HepG2 (cell line): ENCODE data around the gene KCNQ1OT1. TPM values are rescaled to one million over a fixed set of nuclear protein-coding genes. Genes with fewer than 3 reads are reported as not detected.

Source experiments
- ATAC-seq: fragments of 200-7000 bp; cut with Tn5 transposase; 3 replicates; pipeline ENCODE4 v1.9.1; 2020; ENCODE audit warnings: mild to moderate bottlenecking, moderate library complexity
- BruUV-seq: library from RNA; stranded (reverse); fragments of 400-500 nt; replicated peaks from 2 replicates; lab custom pipeline; 2021; lab: Mats Ljungman, UMichigan
- CTCF ChIA-PET: fragments of 300-600 bp; formaldehyde crosslinking; extraction: SDS; loops from one replicate; lab custom pipeline; 2021; ENCODE audit warnings: low total read pairs, inconsistent platforms, low intra/inter-chr PET ratio; lab: Yijun Ruan, JAX
- POLR2A ChIA-PET: fragments of 350-600 bp; sonication (Branson Sonifier 250); formaldehyde crosslinking; loops from one replicate; lab custom pipeline; 2020; ENCODE audit warnings: antibody characterized with exemption, inconsistent platforms; lab: Yijun Ruan, JAX
- DNase-seq: peaks from one replicate; pipeline ENCODE4 v3.0.0-alpha.2; 2015; ENCODE audit warnings: low spot score
- FAIRE-seq: peaks from 3 replicates; lab custom pipeline; 2011; peaks lifted over from hg19 to GRCh38; lab: Jason Lieb, UNC
- H2AFZ ChIP-seq: one replicate; pipeline ENCODE4 v1.6.1; 2011; ENCODE audit warnings: low read length, inconsistent platforms
- H3K27ac ChIP-seq: fragments of 300-600 bp; 3 replicates; pipeline ENCODE4 v1.8.0; 2011; ENCODE audit warnings: mixed run types, mild to moderate bottlenecking, mixed read lengths, low read length, inconsistent platforms; ENCODE audit not compliant: insufficient read depth; ENCODE audit errors: extremely low read length
- H3K27me3 ChIP-seq, 2 experiments: fragments of 200-600 bp in 1 of 2; 2 replicates in 1 of 2; 3 replicates in 1 of 2; pipeline versions ENCODE4 v1.6.0 to v1.8.0; 2011; ENCODE audit warnings: low read length in 2 of 2, mild to moderate bottlenecking in 2 of 2, moderate library complexity in 2 of 2, inconsistent platforms in 1 of 2; ENCODE audit not compliant: insufficient read depth in 2 of 2, control insufficient read depth in 1 of 2
- H3K36me3 ChIP-seq, 2 experiments: fragments of 200-600 bp in 1 of 2; replicated peaks in 1 of 2; 2 replicates in 1 of 2; 3 replicates in 1 of 2; pipeline versions ENCODE4 v1.5.1 to v1.8.0; 2011; ENCODE audit warnings: low read length in 2 of 2, inconsistent platforms in 1 of 2; ENCODE audit not compliant: insufficient read depth in 2 of 2, control insufficient read depth in 1 of 2
- H3K4me1 ChIP-seq: 2 replicates; pipeline ENCODE4 v1.5.1; 2012; ENCODE audit warnings: low read length, inconsistent platforms; ENCODE audit not compliant: insufficient read depth
- H3K4me2 ChIP-seq: 2 replicates; pipeline ENCODE4 v1.6.0; 2011; ENCODE audit warnings: low read depth, low read length, inconsistent platforms
- H3K4me3 ChIP-seq, 3 experiments: fragments of 200-600 bp in 1 of 3; sonication (generic), shearing (Covaris generic) in 1 of 3; replicated peaks in 1 of 3; 2 replicates each; pipeline ENCODE4 v1.5.1; 2011 to 2016; ENCODE audit warnings: low read length in 3 of 3, inconsistent platforms in 2 of 3, low read depth in 2 of 3, mild to moderate bottlenecking in 2 of 3, control low read depth in 1 of 3, mixed read lengths in 1 of 3; ENCODE audit not compliant: insufficient read depth in 1 of 3
- H3K79me2 ChIP-seq: one replicate; pipeline ENCODE4 v1.6.1; 2011; ENCODE audit warnings: low read length, inconsistent platforms; ENCODE audit not compliant: insufficient read depth
- H3K9ac ChIP-seq: 2 replicates; pipeline ENCODE4 v1.6.0; 2011; ENCODE audit warnings: mild to moderate bottlenecking, low read depth, low read length, inconsistent platforms; ENCODE audit not compliant: insufficient read depth
- H3K9me3 ChIP-seq: 2 replicates; pipeline ENCODE4 v1.5.1; 2012; ENCODE audit warnings: mild to moderate bottlenecking, low read length
- H4K20me1 ChIP-seq: 2 replicates; pipeline ENCODE4 v1.6.0; 2011; ENCODE audit warnings: inconsistent platforms, mild to moderate bottlenecking, low read length, moderate library complexity; ENCODE audit not compliant: insufficient read depth
- POLR2G ChIP-seq: fragments of 200-400 bp; formaldehyde crosslinking; IDR thresholded peaks from 2 replicates; pipeline ENCODE4 v1.6.1; 2018; ENCODE audit warnings: mild to moderate bottlenecking, low read depth, low read length, moderate library complexity
- SIN3A ChIP-seq: IDR thresholded peaks from 2 replicates; pipeline ENCODE4 v1.6.1; 2011; ENCODE audit warnings: low read depth, mild to moderate bottlenecking, control low read depth, low read length, borderline replicate concordance
- SKI ChIP-seq: fragments of 450-650 bp; IDR thresholded peaks from one replicate; pipeline ENCODE4 v1.6.1; 2018; ENCODE audit warnings: mild to moderate bottlenecking; ENCODE audit not compliant: partially characterized antibody
- SP140L ChIP-seq: sonication (generic); formaldehyde crosslinking; IDR thresholded peaks from 2 replicates; pipeline ENCODE4 v1.4.0; 2020; ENCODE audit warnings: missing genetic modification reagents, borderline replicate concordance
- ZBTB7B ChIP-seq: sonication (generic); formaldehyde crosslinking; IDR thresholded peaks from 2 replicates; pipeline ENCODE4 v1.4.0; 2020; ENCODE audit warnings: missing genetic modification reagents
- ZNF33B ChIP-seq: sonication (generic); formaldehyde crosslinking; IDR thresholded peaks from 2 replicates; pipeline ENCODE4 v1.5.1; 2020; ENCODE audit warnings: mild to moderate bottlenecking, missing genetic modification reagents
- ZNF451 ChIP-seq: sonication (generic); formaldehyde crosslinking; IDR thresholded peaks from 2 replicates; pipeline ENCODE4 v1.5.0; 2020; ENCODE audit warnings: mild to moderate bottlenecking, missing genetic modification reagents
- WGBS: methylation state at CpG from one replicate; pipeline ENCODE4 v1.1.6; 2017; ENCODE audit warnings: low lambda C conversion rate; 5-methylcytosine and 5-hydroxymethylcytosine counted together
- in situ Hi-C: cut with HindIII; loops from 2 replicates; pipeline ENCODE4 v1.10.0; 2017; ENCODE audit warnings: low pct_unique_long_range_greater_than_20kb; ENCODE audit not compliant: extremely low pct_ligation_motif_present
- intact Hi-C: fragments of 100-400 bp; cut with micrococcal nuclease; formaldehyde crosslinking; loops from one replicate; pipeline ENCODE4 v1.10.0; 2022; ENCODE audit not compliant: unreplicated experiment
- polyA plus RNA-seq, 8 experiments: library from polyadenylated mRNA; depleted of rRNA in 3 of 8; stranded (reverse) in 7 of 8; unstranded in 1 of 8; fragments of >200 nt; fragmentation: Illumina TruSeq in 4 of 8; extraction: Trizol in 4 of 8; gene quantifications; 2 replicates each; pipeline versions ENCODE4 v1.2.1 to v1.2.3, GENCODE V29; 2011 to 2016; ENCODE audit warnings: low read depth in 4 of 8, missing spikeins in 1 of 8, mixed read lengths in 1 of 8; ENCODE audit not compliant: insufficient read depth in 1 of 8
- total RNA-seq, 5 experiments: library from RNA; depleted of rRNA; stranded (reverse); fragments of >200 nt; fragmentation: Illumina TruSeq; extraction: Trizol; gene quantifications; 2 replicates each; pipeline ENCODE4 v1.2.3, GENCODE V29; 2016; ENCODE audit warnings: low read depth in 1 of 5
- TF ChIP-seq, protein P1 (sequence below): sonication (generic); formaldehyde crosslinking; IDR thresholded peaks from 2 replicates; pipeline ENCODE4 v1.4.0; 2020; ENCODE audit warnings: mild to moderate bottlenecking, missing genetic modification reagents
- TF ChIP-seq, protein P2 (sequence below): fragments of 450-650 bp; IDR thresholded peaks from 2 replicates; pipeline ENCODE4 v1.6.1; 2017; ENCODE audit warnings: mild to moderate bottlenecking
- TF ChIP-seq, protein P3 (sequence below): sonication (generic); formaldehyde crosslinking; IDR thresholded peaks from 2 replicates; pipeline ENCODE4 v1.4.0; 2020; ENCODE audit warnings: missing genetic modification reagents
- TF ChIP-seq, protein P4 (sequence below): sonication (generic); formaldehyde crosslinking; conservative IDR thresholded peaks from 2 replicates; pipeline ENCODE4 v1.4.0; 2020; ENCODE audit warnings: missing genetic modification reagents

KCNQ1OT1 gene
- total and polyA plus RNA-seq, 2 of the 13 experiments (the other 11 are each of a cell fraction or from before 2014, with no cell fraction given), result 1.3 to 18.9 TPM

DNA sequence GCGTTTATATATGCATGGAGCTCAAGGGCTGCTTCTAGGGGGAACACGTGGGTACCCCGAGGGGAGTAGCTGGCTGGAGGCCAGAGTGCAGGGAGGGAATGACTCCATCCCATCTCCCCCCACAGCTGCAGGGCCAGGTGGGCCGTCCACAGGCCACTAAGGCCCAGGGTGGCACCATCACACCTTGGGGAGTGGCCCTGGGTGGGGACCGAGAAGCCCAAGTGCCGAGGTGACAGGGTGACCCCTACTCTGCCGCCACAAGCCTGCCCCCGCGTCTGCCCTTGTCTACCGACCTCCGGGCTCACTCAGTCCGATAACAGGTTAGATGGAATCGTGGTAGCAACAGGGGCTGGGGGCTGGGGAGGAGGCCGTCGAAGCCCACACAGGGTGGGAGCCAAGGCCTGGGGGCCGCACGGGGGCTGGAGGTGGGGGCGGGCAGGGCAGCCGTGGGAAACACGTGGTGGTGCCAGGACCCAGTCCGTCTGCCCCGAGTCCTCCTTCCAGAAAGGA is 125.7 kb downstream of the KCNQ1OT1 start:
- no peak overlapping the region for H3K4me3 ChIP-seq
- ATAC-seq, result no peak
- no peak overlapping the region for H3K4me2 ChIP-seq
- WGBS, result 42% methylated on average over 8 of the region's 22 CpGs
- no peaks in the 10 kb centered on the region for H4K20me1 ChIP-seq
- ChIA-PET POLR2A (no interaction called here), CTCF (no interaction called here)
- no peaks in the 10 kb centered on the region for H3K36me3 ChIP-seq
- no peak for DNase-seq
- no peaks in the 10 kb centered on the region for H3K79me2 ChIP-seq
- peaks cover 21 to 71% of the 10 kb centered on the region in 2 experiments for H3K27me3 ChIP-seq
- no peak overlapping the region for H3K27ac ChIP-seq
- in situ Hi-C loops, result no loop called here
- H3K9ac ChIP-seq, result no peak overlapping the region
- H3K9me3 ChIP-seq, result no peaks in the 10 kb centered on the region
- no peaks in the 10 kb centered on the region for H3K4me1 ChIP-seq
- BruUV-seq, result no TSS peak
- no peak overlapping the region for H2AFZ ChIP-seq
- intact Hi-C loops, result no loop called here
- FAIRE-seq, result no peak
- no peak for TF ChIP-seq SP140L (CRISPR knock-in tag)
- TF ChIP-seq, protein P1, sequence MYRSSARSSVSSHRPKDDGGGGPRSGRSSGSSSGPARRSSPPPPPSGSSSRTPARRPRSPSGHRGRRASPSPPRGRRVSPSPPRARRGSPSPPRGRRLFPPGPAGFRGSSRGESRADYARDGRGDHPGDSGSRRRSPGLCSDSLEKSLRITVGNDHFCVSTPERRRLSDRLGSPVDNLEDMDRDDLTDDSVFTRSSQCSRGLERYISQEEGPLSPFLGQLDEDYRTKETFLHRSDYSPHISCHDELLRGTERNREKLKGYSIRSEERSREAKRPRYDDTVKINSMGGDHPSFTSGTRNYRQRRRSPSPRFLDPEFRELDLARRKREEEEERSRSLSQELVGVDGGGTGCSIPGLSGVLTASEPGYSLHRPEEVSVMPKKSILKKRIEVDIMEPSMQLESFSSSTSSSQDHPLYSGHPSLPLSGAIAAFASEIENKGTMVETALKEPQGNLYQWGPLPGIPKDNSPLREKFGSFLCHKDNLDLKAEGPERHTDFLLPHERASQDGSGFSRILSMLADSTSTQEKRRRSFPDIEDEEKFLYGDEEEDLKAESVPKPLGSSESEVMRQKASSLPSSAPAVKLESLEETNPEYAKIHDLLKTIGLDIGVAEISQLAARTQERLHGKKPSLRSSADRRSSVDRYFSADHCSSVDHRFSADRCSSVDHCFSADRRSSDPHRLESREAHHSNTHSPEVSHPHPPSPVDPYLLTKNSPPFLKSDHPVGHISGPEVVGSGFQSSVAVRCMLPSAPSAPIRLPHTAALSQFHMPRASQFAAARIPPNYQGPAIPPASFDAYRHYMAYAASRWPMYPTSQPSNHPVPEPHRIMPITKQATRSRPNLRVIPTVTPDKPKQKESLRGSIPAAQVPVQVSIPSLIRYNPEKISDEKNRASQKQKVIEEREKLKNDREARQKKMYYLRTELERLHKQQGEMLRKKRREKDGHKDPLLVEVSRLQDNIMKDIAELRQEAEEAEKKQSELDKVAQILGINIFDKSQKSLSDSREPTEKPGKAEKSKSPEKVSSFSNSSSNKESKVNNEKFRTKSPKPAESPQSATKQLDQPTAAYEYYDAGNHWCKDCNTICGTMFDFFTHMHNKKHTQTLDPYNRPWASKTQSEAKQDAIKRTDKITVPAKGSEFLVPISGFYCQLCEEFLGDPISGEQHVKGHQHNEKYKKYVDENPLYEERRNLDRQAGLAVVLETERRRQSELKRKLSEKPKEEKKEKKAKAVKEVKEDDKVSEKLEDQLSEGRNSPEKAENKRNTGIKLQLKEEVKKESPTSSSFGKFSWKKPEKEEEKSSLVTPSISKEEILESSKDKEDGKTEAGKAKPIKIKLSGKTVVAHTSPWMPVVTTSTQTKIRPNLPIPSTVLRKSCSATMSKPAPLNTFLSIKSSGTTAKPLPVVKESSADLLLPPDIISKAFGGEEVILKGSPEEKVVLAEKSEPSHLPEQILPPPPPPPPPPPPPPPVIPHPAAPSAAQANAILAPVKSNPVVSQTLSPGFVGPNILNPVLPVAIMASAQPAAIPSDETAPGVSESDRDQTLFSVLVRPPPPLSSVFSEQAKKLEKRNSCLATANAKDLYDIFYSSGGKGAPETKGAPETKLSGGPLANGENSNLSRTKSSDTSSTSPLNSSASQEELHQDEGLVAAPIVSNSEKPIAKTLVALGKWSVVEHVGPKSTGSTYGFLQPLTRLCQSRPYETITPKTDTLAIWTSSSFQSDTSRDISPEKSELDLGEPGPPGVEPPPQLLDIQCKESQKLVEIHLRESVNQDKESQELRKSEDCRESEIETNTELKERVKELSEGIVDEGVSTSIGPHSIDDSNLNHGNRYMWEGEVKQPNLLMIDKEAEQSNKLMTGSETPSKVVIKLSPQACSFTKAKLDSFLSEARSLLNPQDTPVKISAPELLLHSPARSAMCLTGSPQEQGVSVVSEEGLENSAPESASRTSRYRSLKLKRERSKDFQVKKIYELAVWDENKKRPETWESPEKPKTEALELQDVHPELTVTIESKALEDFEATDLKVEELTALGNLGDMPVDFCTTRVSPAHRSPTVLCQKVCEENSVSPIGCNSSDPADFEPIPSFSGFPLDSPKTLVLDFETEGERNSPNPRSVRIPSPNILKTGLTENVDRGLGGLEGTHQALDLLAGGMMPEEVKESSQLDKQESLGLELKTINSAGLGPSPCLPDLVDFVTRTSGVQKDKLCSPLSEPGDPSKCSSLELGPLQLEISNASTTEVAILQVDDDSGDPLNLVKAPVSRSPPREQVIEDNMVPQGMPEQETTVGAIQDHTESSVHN (CRISPR knock-in tag), result no peak
- TF ChIP-seq, protein P2, sequence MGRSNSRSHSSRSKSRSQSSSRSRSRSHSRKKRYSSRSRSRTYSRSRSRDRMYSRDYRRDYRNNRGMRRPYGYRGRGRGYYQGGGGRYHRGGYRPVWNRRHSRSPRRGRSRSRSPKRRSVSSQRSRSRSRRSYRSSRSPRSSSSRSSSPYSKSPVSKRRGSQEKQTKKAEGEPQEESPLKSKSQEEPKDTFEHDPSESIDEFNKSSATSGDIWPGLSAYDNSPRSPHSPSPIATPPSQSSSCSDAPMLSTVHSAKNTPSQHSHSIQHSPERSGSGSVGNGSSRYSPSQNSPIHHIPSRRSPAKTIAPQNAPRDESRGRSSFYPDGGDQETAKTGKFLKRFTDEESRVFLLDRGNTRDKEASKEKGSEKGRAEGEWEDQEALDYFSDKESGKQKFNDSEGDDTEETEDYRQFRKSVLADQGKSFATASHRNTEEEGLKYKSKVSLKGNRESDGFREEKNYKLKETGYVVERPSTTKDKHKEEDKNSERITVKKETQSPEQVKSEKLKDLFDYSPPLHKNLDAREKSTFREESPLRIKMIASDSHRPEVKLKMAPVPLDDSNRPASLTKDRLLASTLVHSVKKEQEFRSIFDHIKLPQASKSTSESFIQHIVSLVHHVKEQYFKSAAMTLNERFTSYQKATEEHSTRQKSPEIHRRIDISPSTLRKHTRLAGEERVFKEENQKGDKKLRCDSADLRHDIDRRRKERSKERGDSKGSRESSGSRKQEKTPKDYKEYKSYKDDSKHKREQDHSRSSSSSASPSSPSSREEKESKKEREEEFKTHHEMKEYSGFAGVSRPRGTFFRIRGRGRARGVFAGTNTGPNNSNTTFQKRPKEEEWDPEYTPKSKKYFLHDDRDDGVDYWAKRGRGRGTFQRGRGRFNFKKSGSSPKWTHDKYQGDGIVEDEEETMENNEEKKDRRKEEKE, result no peak
- TF ChIP-seq ZNF451 (CRISPR knock-in tag), result no peak
- TF ChIP-seq SIN3A, result no peak
- TF ChIP-seq, protein P3, sequence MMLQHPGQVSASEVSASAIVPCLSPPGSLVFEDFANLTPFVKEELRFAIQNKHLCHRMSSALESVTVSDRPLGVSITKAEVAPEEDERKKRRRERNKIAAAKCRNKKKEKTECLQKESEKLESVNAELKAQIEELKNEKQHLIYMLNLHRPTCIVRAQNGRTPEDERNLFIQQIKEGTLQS (CRISPR knock-in tag), result no peak
- TF ChIP-seq, protein P4, sequence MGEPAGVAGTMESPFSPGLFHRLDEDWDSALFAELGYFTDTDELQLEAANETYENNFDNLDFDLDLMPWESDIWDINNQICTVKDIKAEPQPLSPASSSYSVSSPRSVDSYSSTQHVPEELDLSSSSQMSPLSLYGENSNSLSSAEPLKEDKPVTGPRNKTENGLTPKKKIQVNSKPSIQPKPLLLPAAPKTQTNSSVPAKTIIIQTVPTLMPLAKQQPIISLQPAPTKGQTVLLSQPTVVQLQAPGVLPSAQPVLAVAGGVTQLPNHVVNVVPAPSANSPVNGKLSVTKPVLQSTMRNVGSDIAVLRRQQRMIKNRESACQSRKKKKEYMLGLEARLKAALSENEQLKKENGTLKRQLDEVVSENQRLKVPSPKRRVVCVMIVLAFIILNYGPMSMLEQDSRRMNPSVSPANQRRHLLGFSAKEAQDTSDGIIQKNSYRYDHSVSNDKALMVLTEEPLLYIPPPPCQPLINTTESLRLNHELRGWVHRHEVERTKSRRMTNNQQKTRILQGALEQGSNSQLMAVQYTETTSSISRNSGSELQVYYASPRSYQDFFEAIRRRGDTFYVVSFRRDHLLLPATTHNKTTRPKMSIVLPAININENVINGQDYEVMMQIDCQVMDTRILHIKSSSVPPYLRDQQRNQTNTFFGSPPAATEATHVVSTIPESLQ (CRISPR knock-in tag), result no peak
- TF ChIP-seq SKI, result no peak
- TF ChIP-seq POLR2G, result no peak
- no peak for TF ChIP-seq ZBTB7B (CRISPR knock-in tag)
- TF ChIP-seq ZNF33B (CRISPR knock-in tag), result no peak
